Gastrocnemius medialis (tissue), 4 donors: ENCODE measurements around the gene MKNK2. TPM values are rescaled to one million over a fixed set of nuclear protein-coding genes. Genes with fewer than 3 reads are reported as not detected.

Experiments used
- ATAC-seq, 2 donors: fragments of 150-250 bp; one replicate each; pipeline ENCODE4 v1.9.1; 2016
- DNase-seq, 2 donors: peaks; one replicate each; pipeline ENCODE4 v3.0.0-alpha.2; 2019
- H3K27ac ChIP-seq, 4 donors: fragments of 200-600 bp; sonication (generic); 1 replicate in 1 of 4; 2 replicates in 3 of 4; pipeline ENCODE4 v1.5.1; 2016 to 2018; ENCODE audit warnings: mild to moderate bottlenecking in 2 of 4, moderate library complexity in 1 of 4
- H3K27me3 ChIP-seq, 3 donors: fragments of 200-600 bp; sonication (generic) in 2 of 3; 1 replicate in 1 of 3; 2 replicates in 2 of 3; pipeline versions ENCODE4 v1.5.1 to v1.6.0; 2016 to 2019; ENCODE audit warnings: mild to moderate bottlenecking in 1 of 3, moderate library complexity in 1 of 3
- H3K36me3 ChIP-seq, 2 donors: fragments of 200-600 bp; sonication (generic) in 1 of 2; one replicate each; pipeline ENCODE4 v1.5.1; 2017 to 2018
- H3K4me1 ChIP-seq, 2 donors: fragments of 200-600 bp; sonication (generic) in 1 of 2; one replicate each; pipeline ENCODE4 v1.5.1; 2016 to 2017; ENCODE audit warnings: mild to moderate bottlenecking in 2 of 2
- H3K4me3 ChIP-seq, 4 donors: fragments of 200-600 bp; sonication (generic) in 3 of 4; 1 replicate in 1 of 4; 2 replicates in 3 of 4; pipeline ENCODE4 v1.5.1; 2016 to 2019; ENCODE audit warnings: mild to moderate bottlenecking in 2 of 4
- H3K9me3 ChIP-seq, 3 donors: fragments of 200-600 bp; sonication (generic) in 2 of 3; 1 replicate in 1 of 3; 2 replicates in 2 of 3; pipeline ENCODE4 v1.5.1; 2016 to 2019
- CTCF ChIP-seq, 5 experiments: fragments of 450-650 bp in 3 of 5; fragments of 200-600 bp in 2 of 5; sonication (generic) in 2 of 5; IDR thresholded peaks in 4 of 5; conservative IDR thresholded peaks in 1 of 5; 1 replicate in 4 of 5; 2 replicates in 1 of 5; pipeline ENCODE4 v1.5.1; 2016 to 2019; ENCODE audit warnings: antibody characterized with exemption in 5 of 5, mild to moderate bottlenecking in 3 of 5, moderate library complexity in 3 of 5
- POLR2A ChIP-seq, 2 donors: fragments of 450-650 bp; IDR thresholded peaks; one replicate each; pipeline ENCODE4 v1.6.1; 2017; ENCODE audit warnings: antibody characterized with exemption in 2 of 2, mild to moderate bottlenecking in 2 of 2, moderate library complexity in 2 of 2
- in situ Hi-C, 4 donors: fragments of 200-750 bp; cut with MboI; loops; one replicate each; pipeline versions ENCODE4 v1.15.0 to v1.8.0; 2017; ENCODE audit warnings: low sequenced_read_pairs in 4 of 4
- intact Hi-C: fragments of 100-400 bp; cut with DNase I; formaldehyde crosslinking; loops from one replicate; pipeline ENCODE4 v1.15.1; 2023; ENCODE audit warnings: low total_unique reads
- total RNA-seq, 4 donors: library from RNA; depleted of rRNA; stranded (reverse); fragments of >200 nt; gene quantifications; one replicate each; pipeline versions ENCODE4 v1.1.0 to v1.2.3, GENCODE V29; 2016

The MKNK2 gene
- total RNA-seq, 4 donors from 2014 or later: 1,858 to 2,149 (median 1,965) TPM

- Histone ChIP-seq H3K9me3 (no peaks in the 10 kb centered on the region), H3K27ac (peak overlapping the region; percentile 96 to 100 (median 100)), H3K27me3 (no peaks in the 10 kb centered on the region), H3K4me3 (peak overlapping the region in 2 of 4 donors; percentile 14 to 99), H3K4me1 (peaks cover 81 to 86% of the 10 kb centered on the region in 2 donors), H3K36me3 (peaks cover 0 to 44% of the 10 kb centered on the region in 2 donors)
- DNase-seq (peak; percentile 22 to 74), ATAC-seq (no peak)
- in situ Hi-C loops: no loop called here
- TF ChIP-seq CTCF (IDR thresholded peaks at IDR 0.05 in 4 of 5, conservative IDR thresholded peaks at IDR 0.05 in 1 of 5) (peak in 2 of 5 experiments; percentile 18 to 22), POLR2A (IDR thresholded peaks at IDR 0.05) (no peak)
- intact Hi-C loops: no loop called here
Measured at GRCh38 chr19:2043961-2044708, 6.9 kb downstream of the MKNK2 start.

GRCh38 chr19:2043251-2043641 is 7.8 kb downstream of the MKNK2 start:
- no peaks in the 10 kb centered on the region for H3K9me3 ChIP-seq
- peaks cover 0 to 49% of the 10 kb centered on the region in 2 donors for H3K36me3 ChIP-seq
- in situ Hi-C loops (no loop called here), intact Hi-C loops (no loop called here)
- TF ChIP-seq CTCF (IDR thresholded peaks at IDR 0.05 in 4 of 5, conservative IDR thresholded peaks at IDR 0.05 in 1 of 5) (no peak), POLR2A (IDR thresholded peaks at IDR 0.05) (no peak)
- ATAC-seq (no peak), DNase-seq (peak in 1 of 2 donors; percentile 56)
- peak overlapping the region; percentile 96 to 100 (median 100) for H3K27ac ChIP-seq
- peaks cover 74 to 77% of the 10 kb centered on the region in 2 donors for H3K4me1 ChIP-seq
- H3K27me3 ChIP-seq: no peaks in the 10 kb centered on the region
- peak overlapping the region in 2 of 4 donors; percentile 26 to 37 for H3K4me3 ChIP-seq

GRCh38 chr19:2042485-2043250 is 8.4 kb downstream of the MKNK2 start:
- Histone ChIP-seq H3K4me3 (peak overlapping the region; percentile 23 to 37 (median 29)), H3K4me1 (peaks cover 68 to 71% of the 10 kb centered on the region in 2 donors), H3K9me3 (no peaks in the 10 kb centered on the region), H3K27ac (peak overlapping the region; percentile 96 to 100 (median 100)), H3K36me3 (peaks cover 0 to 53% of the 10 kb centered on the region in 2 donors), H3K27me3 (no peaks in the 10 kb centered on the region)
- no peak for TF ChIP-seq POLR2A (IDR thresholded peaks at IDR 0.05)
- peak in 1 of 5 experiments; percentile 11 for TF ChIP-seq CTCF (IDR thresholded peaks at IDR 0.05 in 4 of 5, conservative IDR thresholded peaks at IDR 0.05 in 1 of 5)
- intact Hi-C loops: no loop called here
- peak; percentile 30 to 67 for DNase-seq
- ATAC-seq: peak in 1 of 2 donors; percentile 0
- in situ Hi-C loops: no loop called here

GRCh38 chr19:2041683-2042484 is 9.2 kb downstream of the MKNK2 start:
- peak overlapping the region; percentile 96 to 100 (median 100) for H3K27ac ChIP-seq
- H3K4me3 ChIP-seq: peak overlapping the region; percentile 26 to 42 (median 38)
- no peaks in the 10 kb centered on the region for H3K27me3 ChIP-seq
- intact Hi-C loops (no loop called here), in situ Hi-C loops (no loop called here)
- ATAC-seq: peak; percentile 45 to 64
- peaks cover 0 to 53% of the 10 kb centered on the region in 2 donors for H3K36me3 ChIP-seq
- TF ChIP-seq POLR2A (IDR thresholded peaks at IDR 0.05) (peak; percentile 34 to 67), CTCF (IDR thresholded peaks at IDR 0.05 in 4 of 5, conservative IDR thresholded peaks at IDR 0.05 in 1 of 5) (no peak)
- peaks cover 60 to 64% of the 10 kb centered on the region in 2 donors for H3K4me1 ChIP-seq
- H3K9me3 ChIP-seq: no peaks in the 10 kb centered on the region
- peak; percentile 97 to 98 for DNase-seq
